Upper lobe of left lung (tissue), 6 donors: ENCODE measurements around the gene USB1. TPM values are rescaled to one million over a fixed set of nuclear protein-coding genes. Genes with fewer than 3 reads are reported as not detected.
A peak's percentile ranks its signal among the peaks of the same experiment; 100 is the strongest.

Experiments
- ATAC-seq, 2 donors: fragments of 200-7000 bp; cut with Tn5 transposase; one replicate each; pipeline ENCODE4 v1.9.1; 2022; ENCODE audit warnings: mild to moderate bottlenecking in 2 of 2, moderate library complexity in 2 of 2; ENCODE audit not compliant: low FRiP score in 2 of 2
- DNase-seq, 2 donors: peaks; one replicate each; pipeline ENCODE4 v3.0.0-alpha.2; 2019 to 2020
- H3K27ac ChIP-seq, 4 donors: fragments of 200-600 bp; sonication (generic); one replicate each; pipeline ENCODE4 v1.5.1; 2016 to 2019
- H3K27me3 ChIP-seq, 4 donors: fragments of 200-600 bp; sonication (generic); one replicate each; pipeline ENCODE4 v1.5.1; 2017 to 2019
- H3K36me3 ChIP-seq, 4 donors: fragments of 200-600 bp; sonication (generic); one replicate each; pipeline ENCODE4 v1.5.1; 2016 to 2019
- H3K4me1 ChIP-seq, 4 donors: fragments of 200-600 bp; sonication (generic); one replicate each; pipeline ENCODE4 v1.5.1; 2018 to 2019
- H3K4me3 ChIP-seq, 4 donors: fragments of 200-600 bp; sonication (generic); one replicate each; pipeline ENCODE4 v1.5.1; 2017 to 2019; ENCODE audit warnings: mild to moderate bottlenecking in 2 of 4, moderate library complexity in 1 of 4
- H3K9me3 ChIP-seq, 4 donors: fragments of 200-600 bp; sonication (generic); one replicate each; pipeline ENCODE4 v1.5.1; 2018 to 2019
- CTCF ChIP-seq, 6 experiments: fragments of 450-650 bp in 4 of 6; fragments of 200-600 bp in 2 of 6; sonication (generic) in 2 of 6; IDR thresholded peaks; one replicate each; pipeline ENCODE4 v1.5.1; 2016 to 2019; ENCODE audit warnings: antibody characterized with exemption in 6 of 6
- EP300 ChIP-seq, 4 donors: sonication (generic); formaldehyde crosslinking; IDR thresholded peaks; one replicate each; pipeline ENCODE4 v1.5.1; 2017; ENCODE audit warnings: antibody characterized with exemption in 4 of 4, control low read depth in 2 of 4
- POLR2A ChIP-seq, 4 donors: fragments of 450-650 bp; IDR thresholded peaks; one replicate each; pipeline ENCODE4 v1.5.1; 2016 to 2017; ENCODE audit warnings: antibody characterized with exemption in 4 of 4, mild to moderate bottlenecking in 2 of 4
- POLR2AphosphoS5 ChIP-seq, 2 donors: sonication (generic); formaldehyde crosslinking; IDR thresholded peaks; one replicate each; pipeline ENCODE4 v1.5.1; 2017; ENCODE audit warnings: antibody characterized with exemption in 2 of 2
- WGBS, 2 donors: methylation state at CpG; one replicate each; pipeline ENCODE4 v1.1.5; 2017 to 2018; 5-methylcytosine and 5-hydroxymethylcytosine counted together
- total RNA-seq, 6 donors: library from RNA; depleted of rRNA in 4 of 6; stranded (reverse); fragments of >200 nt in 4 of 6; gene quantifications; one replicate each; pipeline versions ENCODE4 v1.1.0 to v1.2.1, GENCODE V29; 2016 to 2021
- donor health status: DM: no; HTN: no; CAD: no; lungs with moderate emphysema.
- donor health status: DM: no; HTN: yes; CAD: no; lungs with severe emphysema.

USB1 gene
- total RNA-seq, 6 donors from 2014 or later, result 32.7 to 55.5 (median 46.5) TPM

- Histone ChIP-seq H3K27ac (no peak overlapping the region), H3K9me3 (no peaks in the 10 kb centered on the region), H3K36me3 (peaks cover 0 to 51% (median 23%) of the 10 kb centered on the region in 4 donors), H3K27me3 (no peaks in the 10 kb centered on the region), H3K4me1 (peaks cover 6 to 37% (median 22%) of the 10 kb centered on the region in 4 donors), H3K4me3 (no peak overlapping the region)
- ATAC-seq, result no peak
- TF ChIP-seq EP300 (IDR thresholded peaks at IDR 0.05) (no peak), CTCF (IDR thresholded peaks at IDR 0.05) (no peak), POLR2A (IDR thresholded peaks at IDR 0.05) (no peak), POLR2AphosphoS5 (IDR thresholded peaks at IDR 0.05) (no peak)
- 89 to 94% methylated on average over 31 of the region's 31 CpGs for WGBS, 2 donors
- peak in 1 of 2 donors; percentile 72 for DNase-seq
Observed at GRCh38 chr16:58045096-58045495, 43.9 kb downstream of the USB1 start.

- no peaks in the 10 kb centered on the region for H3K27me3 ChIP-seq
- WGBS, 2 donors, result 75 to 77% methylated on average over 8 to 15 of the region's 16 CpGs
- H3K36me3 ChIP-seq, result peaks cover 0 to 39% (median 18%) of the 10 kb centered on the region in 4 donors
- H3K27ac ChIP-seq, result peak overlapping the region in 1 of 4 donors; percentile 30
- TF ChIP-seq POLR2AphosphoS5 (IDR thresholded peaks at IDR 0.05), result no peak
- TF ChIP-seq CTCF (IDR thresholded peaks at IDR 0.05), result no peak
- no peak for TF ChIP-seq EP300 (IDR thresholded peaks at IDR 0.05)
- no peak for TF ChIP-seq POLR2A (IDR thresholded peaks at IDR 0.05)
- H3K4me1 ChIP-seq, result peaks cover 6 to 37% (median 22%) of the 10 kb centered on the region in 4 donors
- no peaks in the 10 kb centered on the region for H3K9me3 ChIP-seq
- no peak overlapping the region for H3K4me3 ChIP-seq
- peak in 1 of 2 donors; percentile 39 for DNase-seq
- peak in 1 of 2 donors; percentile 14 for ATAC-seq
Observed at GRCh38 chr16:58046054-58046881, 45.1 kb downstream of the USB1 start.

GRCh38 chr16:58046936-58047335 is 45.7 kb downstream of the USB1 start:
- Histone ChIP-seq H3K27me3 (no peaks in the 10 kb centered on the region), H3K4me1 (peaks cover 6 to 37% (median 22%) of the 10 kb centered on the region in 4 donors), H3K9me3 (no peaks in the 10 kb centered on the region), H3K36me3 (peaks cover 0 to 33% (median 16%) of the 10 kb centered on the region in 4 donors), H3K27ac (peak overlapping the region in 3 of 4 donors; percentile 60 to 78 (median 73)), H3K4me3 (no peak overlapping the region)
- no peak for TF ChIP-seq CTCF (IDR thresholded peaks at IDR 0.05)
- TF ChIP-seq POLR2AphosphoS5 (IDR thresholded peaks at IDR 0.05), result no peak
- no peak for TF ChIP-seq EP300 (IDR thresholded peaks at IDR 0.05)
- TF ChIP-seq POLR2A (IDR thresholded peaks at IDR 0.05), result no peak
- WGBS, 2 donors, result 61 to 63% methylated on average over 3 to 6 of the region's 6 CpGs
- DNase-seq (no peak), ATAC-seq (no peak)

GRCh38 chr16:58047557-58048348 is 46.5 kb downstream of the USB1 start:
- Histone ChIP-seq H3K4me1 (peaks cover 6 to 37% (median 22%) of the 10 kb centered on the region in 4 donors), H3K27ac (peak overlapping the region in 3 of 4 donors; percentile 60 to 78 (median 73)), H3K27me3 (no peaks in the 10 kb centered on the region), H3K9me3 (no peaks in the 10 kb centered on the region), H3K4me3 (no peak overlapping the region), H3K36me3 (peaks cover 0 to 26% (median 11%) of the 10 kb centered on the region in 4 donors)
- DNase-seq (peak in 1 of 2 donors; percentile 35), ATAC-seq (no peak)
- WGBS, 2 donors, result 59 to 66% methylated on average over 16 of the region's 19 CpGs
- no peak for TF ChIP-seq EP300 (IDR thresholded peaks at IDR 0.05)
- TF ChIP-seq POLR2AphosphoS5 (IDR thresholded peaks at IDR 0.05), result no peak
- no peak for TF ChIP-seq POLR2A (IDR thresholded peaks at IDR 0.05)
